Measurements from ENCODE around the gene AAMDC. TPM values are rescaled to one million over a fixed set of nuclear protein-coding genes. Genes with fewer than 3 reads are reported as not detected.
"Not testable (repeated sequence)": the region's sequence is repeated elsewhere in the genome, so short reads cannot be mapped to it uniquely, and the experiment has no call there.

The AAMDC gene
- total and polyA plus RNA-seq, 10 of the 15 experiments (the other 5 are each of a cell fraction or from before 2014, with no cell fraction given): 3.7 to 38.3 (median 11.2) TPM

- no peak for TF ChIP-seq PBX3 (IDR thresholded peaks at IDR 0.05; ENCODE audit: insufficient replicate concordance, low read depth, low read length)
Measured at GRCh38 chr11:77908835-77909234, 87.9 kb downstream of the AAMDC start (continued).

- ChIA-PET SMC1A (ENCODE audit: uncharacterized antibody, unreplicated experiment) (no interaction called here), CTCF (interaction anchor here (1.0 kb wide), 1 partner anchor 138 kb away, joined by 3 read pairs; no protein-coding TSS in a partner anchor), RAD21 (ENCODE audit: unreplicated experiment) (no interaction called here), POLR2A (no interaction called here)
- H3K27ac ChIP-seq (ENCODE audit: control insufficient read depth, insufficient read depth): no peak overlapping the region
- no peak overlapping the region for H3K4me3 ChIP-seq
- H3K79me2 ChIP-seq (ENCODE audit: control insufficient read depth, insufficient read depth, low read length): no peaks in the 10 kb centered on the region
- H3K9me3 ChIP-seq (replicated peaks; ENCODE audit: control insufficient read depth, insufficient read depth, low read length): no peaks in the 10 kb centered on the region
- FAIRE-seq: no peak
- no peak for ATAC-seq
- no peak overlapping the region for H3K4me2 ChIP-seq (ENCODE audit: control insufficient read depth, insufficient read depth)
- no peaks in the 10 kb centered on the region for H3K4me1 ChIP-seq (ENCODE audit: control insufficient read depth, insufficient read depth, low read length)
- peaks cover 0 to 9% of the 10 kb centered on the region in 2 experiments; a peak in 2 of 4 replicates for H3K36me3 ChIP-seq (ENCODE audit: control insufficient read depth in 2 of 2, insufficient read depth in 2 of 2, low read length in 1 of 2)
- 100% methylated on average over 2 of the region's 2 CpGs for WGBS (ENCODE audit: insufficient coverage, insufficient replicate concordance, low lambda C conversion rate, missing lambda C conversion rate)
- intact Hi-C loops (cut with micrococcal nuclease; ENCODE audit: unreplicated experiment) (no loop called here), in situ Hi-C loops (cut with MboI) (no loop called here)
- no peak for DNase-seq (ENCODE audit: low read depth, low spot score)
- no TSS peak for BruUV-seq (replicated peaks)
- H3K27me3 ChIP-seq (replicated peaks in 1 of 2; ENCODE audit: control insufficient read depth in 2 of 2, insufficient read depth in 2 of 2, low read length in 1 of 2): no peaks in the 10 kb centered on the region
- no peaks in the 10 kb centered on the region for H4K20me1 ChIP-seq (ENCODE audit: control insufficient read depth, insufficient read depth)
- H2AFZ ChIP-seq (ENCODE audit: control insufficient read depth, low read depth, low read length): no peak overlapping the region
- TF ChIP-seq POLR2AphosphoS5 (IDR thresholded peaks at IDR 0.05; ENCODE audit: low read length) (no peak), KDM1A (IDR thresholded peaks at IDR 0.05; ENCODE audit: borderline replicate concordance) (no peak), HCFC1 (IDR thresholded peaks at IDR 0.05; ENCODE audit: low read length) (no peak), ESRRA (IDR thresholded peaks at IDR 0.05; ENCODE audit: low read length) (no peak), SIX5 (IDR thresholded peaks at IDR 0.05; ENCODE audit: low read depth, low read length, severe bottlenecking) (no peak), SPI1 (IDR thresholded peaks at IDR 0.05; ENCODE audit: borderline replicate concordance, insufficient read depth, low read depth, low read length) (no peak), CHD2 (IDR thresholded peaks at IDR 0.05; ENCODE audit: borderline replicate concordance, low read depth, low read length) (no peak)
- H3K9ac ChIP-seq (ENCODE audit: control insufficient read depth, insufficient read depth, low read length): no peak overlapping the region
Measured at GRCh38 chr11:77909277-77909676, 88.3 kb downstream of the AAMDC start.

DNA sequence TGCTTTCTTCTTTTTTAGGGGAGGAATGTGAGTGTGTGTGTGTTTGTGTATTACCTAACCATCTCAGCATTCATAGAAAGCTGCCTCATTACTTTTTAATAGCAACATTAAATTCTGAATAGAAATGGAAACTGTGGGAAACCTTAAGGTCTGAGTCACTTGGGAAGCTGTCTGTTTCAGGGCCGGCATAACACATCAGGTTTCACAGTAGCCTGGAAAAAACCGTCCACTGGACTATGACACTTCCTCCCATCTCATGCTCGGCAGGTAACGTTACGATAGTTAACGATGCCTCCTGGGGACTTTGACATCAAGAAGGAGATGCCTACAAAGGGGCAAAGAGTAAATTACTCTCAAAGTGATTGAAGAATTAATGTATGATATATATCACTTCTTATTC lies 89.9 kb downstream of the AAMDC start:
- H3K79me2 ChIP-seq (ENCODE audit: control insufficient read depth, insufficient read depth, low read length); H3K27ac ChIP-seq (ENCODE audit: control insufficient read depth, insufficient read depth); H2AFZ ChIP-seq (ENCODE audit: control insufficient read depth, low read depth, low read length); CTCF ChIA-PET; RAD21 ChIA-PET (ENCODE audit: unreplicated experiment); ATAC-seq; H4K20me1 ChIP-seq (ENCODE audit: control insufficient read depth, insufficient read depth); intact Hi-C loops (cut with micrococcal nuclease; ENCODE audit: unreplicated experiment); H3K4me1 ChIP-seq (ENCODE audit: control insufficient read depth, insufficient read depth, low read length); POLR2A ChIA-PET; FAIRE-seq; H3K4me3 ChIP-seq; H3K27me3 ChIP-seq (replicated peaks in 1 of 2; ENCODE audit: control insufficient read depth in 2 of 2, insufficient read depth in 2 of 2, low read length in 1 of 2); H3K4me2 ChIP-seq (ENCODE audit: control insufficient read depth, insufficient read depth); H3K9me3 ChIP-seq (replicated peaks; ENCODE audit: control insufficient read depth, insufficient read depth, low read length); in situ Hi-C loops (cut with MboI); BruUV-seq (replicated peaks); DNase-seq (ENCODE audit: low read depth, low spot score); SMC1A ChIA-PET (ENCODE audit: uncharacterized antibody, unreplicated experiment); H3K9ac ChIP-seq (ENCODE audit: control insufficient read depth, insufficient read depth, low read length): not testable (repeated sequence)
- 95% methylated on average over 6 of the region's 6 CpGs for WGBS (ENCODE audit: insufficient coverage, insufficient replicate concordance, low lambda C conversion rate, missing lambda C conversion rate)
- peaks cover 0 to 12% of the 10 kb centered on the region in 2 experiments; a peak in 3 of 4 replicates for H3K36me3 ChIP-seq (ENCODE audit: control insufficient read depth in 2 of 2, insufficient read depth in 2 of 2, low read length in 1 of 2)

GRCh38 chr11:77913608-77914306 lies 92.8 kb downstream of the AAMDC start:
- RAD21 ChIA-PET (ENCODE audit: unreplicated experiment); in situ Hi-C loops (cut with MboI); SMC1A ChIA-PET (ENCODE audit: uncharacterized antibody, unreplicated experiment); H3K9me3 ChIP-seq (replicated peaks; ENCODE audit: control insufficient read depth, insufficient read depth, low read length); DNase-seq (ENCODE audit: low read depth, low spot score); H3K27me3 ChIP-seq (replicated peaks in 1 of 2; ENCODE audit: control insufficient read depth in 2 of 2, insufficient read depth in 2 of 2, low read length in 1 of 2); H4K20me1 ChIP-seq (ENCODE audit: control insufficient read depth, insufficient read depth); H2AFZ ChIP-seq (ENCODE audit: control insufficient read depth, low read depth, low read length); H3K4me1 ChIP-seq (ENCODE audit: control insufficient read depth, insufficient read depth, low read length); H3K4me3 ChIP-seq; ATAC-seq; CTCF ChIA-PET; BruUV-seq (replicated peaks); H3K4me2 ChIP-seq (ENCODE audit: control insufficient read depth, insufficient read depth); H3K79me2 ChIP-seq (ENCODE audit: control insufficient read depth, insufficient read depth, low read length); FAIRE-seq; H3K9ac ChIP-seq (ENCODE audit: control insufficient read depth, insufficient read depth, low read length); H3K36me3 ChIP-seq (ENCODE audit: control insufficient read depth in 2 of 2, insufficient read depth in 2 of 2, low read length in 1 of 2); H3K27ac ChIP-seq (ENCODE audit: control insufficient read depth, insufficient read depth); intact Hi-C loops (cut with micrococcal nuclease; ENCODE audit: unreplicated experiment): not testable (repeated sequence)
- POLR2A ChIA-PET: interaction anchor here (0.7 kb wide), 1 partner anchor 31 kb away, joined by 9 read pairs; no protein-coding TSS in a partner anchor
- 93% methylated on average over 4 of the region's 4 CpGs for WGBS (ENCODE audit: insufficient coverage, insufficient replicate concordance, low lambda C conversion rate, missing lambda C conversion rate)
